NCI-H510A treated with DMSO at 0.1 percent for 48 hours (cell line): Measurements from ENCODE around the gene CMIP.
A peak's percentile ranks its signal among the peaks of the same experiment; 100 is the strongest.

Experiments
- DNase-seq: peaks from one replicate; lab custom pipeline; 2025; lab: John Stamatoyannopoulos, UW

The CMIP gene

GRCh38 chr16:81624760-81625543, 180.3 kb downstream of the CMIP start:
- no peak for DNase-seq

DNA sequence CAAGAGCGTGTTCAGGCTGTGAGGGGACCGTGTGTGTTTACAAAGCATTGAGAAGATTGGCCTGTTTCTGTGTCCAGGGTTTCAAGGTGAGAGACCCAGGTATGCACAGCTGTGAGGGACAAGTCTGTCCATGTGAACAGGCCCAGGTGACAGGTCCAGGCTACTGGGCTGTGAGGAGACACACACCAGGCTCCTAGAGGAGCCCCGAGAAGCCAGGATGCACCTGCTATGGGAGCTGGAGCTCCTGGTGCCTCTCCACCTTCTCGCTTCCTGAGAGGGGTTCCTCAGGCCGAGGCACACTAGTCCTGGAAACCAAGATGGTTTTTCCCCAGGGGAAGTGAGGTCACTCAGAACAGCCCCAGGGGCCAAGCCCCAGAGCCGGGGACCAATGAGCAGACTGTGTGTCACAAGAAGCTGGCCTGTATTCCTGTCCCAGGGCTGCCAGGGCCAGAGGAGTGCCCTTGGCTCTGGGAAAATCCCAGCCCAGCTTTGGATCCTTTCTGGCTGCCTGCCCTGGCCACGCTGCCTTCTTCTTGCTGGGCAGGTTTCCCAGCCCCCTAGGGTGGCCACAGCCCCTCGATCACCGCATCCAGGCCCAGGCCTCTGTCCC, 181.0 kb downstream of the CMIP start:
- DNase-seq = no peak

GRCh38 chr16:81626181-81626674, 181.6 kb downstream of the CMIP start:
- DNase-seq = no peak

- DNase-seq = no peak
These were observed 182.4 kb downstream of the CMIP start for GRCh38 chr16:81627024-81627423.

DNA sequence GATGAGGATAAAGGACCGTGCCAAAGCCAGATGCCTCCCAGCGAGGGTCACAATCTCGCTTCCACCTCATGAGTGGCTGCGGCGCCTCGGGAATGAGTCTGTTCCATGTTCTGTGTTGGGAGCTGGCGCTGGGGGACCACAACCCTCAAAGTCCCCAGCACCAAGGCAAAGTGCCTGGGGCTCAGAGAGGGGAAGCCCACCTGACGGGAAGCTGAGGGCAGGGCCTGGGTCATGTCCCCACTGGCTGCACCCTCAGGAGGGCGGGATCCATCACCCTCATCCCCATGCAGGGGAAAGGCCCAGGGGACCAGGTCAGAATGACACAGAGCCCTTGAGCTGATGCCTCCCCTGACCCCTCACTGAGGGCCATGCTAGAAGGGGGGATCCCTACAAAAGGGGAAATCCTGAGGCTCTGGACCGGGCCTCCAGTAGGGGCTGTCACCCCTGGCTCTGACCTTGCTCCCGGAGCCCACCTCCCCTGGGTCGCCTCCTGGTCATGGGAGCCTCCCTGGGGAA, 183.2 kb downstream of the CMIP start:
- DNase-seq = no peak

DNA sequence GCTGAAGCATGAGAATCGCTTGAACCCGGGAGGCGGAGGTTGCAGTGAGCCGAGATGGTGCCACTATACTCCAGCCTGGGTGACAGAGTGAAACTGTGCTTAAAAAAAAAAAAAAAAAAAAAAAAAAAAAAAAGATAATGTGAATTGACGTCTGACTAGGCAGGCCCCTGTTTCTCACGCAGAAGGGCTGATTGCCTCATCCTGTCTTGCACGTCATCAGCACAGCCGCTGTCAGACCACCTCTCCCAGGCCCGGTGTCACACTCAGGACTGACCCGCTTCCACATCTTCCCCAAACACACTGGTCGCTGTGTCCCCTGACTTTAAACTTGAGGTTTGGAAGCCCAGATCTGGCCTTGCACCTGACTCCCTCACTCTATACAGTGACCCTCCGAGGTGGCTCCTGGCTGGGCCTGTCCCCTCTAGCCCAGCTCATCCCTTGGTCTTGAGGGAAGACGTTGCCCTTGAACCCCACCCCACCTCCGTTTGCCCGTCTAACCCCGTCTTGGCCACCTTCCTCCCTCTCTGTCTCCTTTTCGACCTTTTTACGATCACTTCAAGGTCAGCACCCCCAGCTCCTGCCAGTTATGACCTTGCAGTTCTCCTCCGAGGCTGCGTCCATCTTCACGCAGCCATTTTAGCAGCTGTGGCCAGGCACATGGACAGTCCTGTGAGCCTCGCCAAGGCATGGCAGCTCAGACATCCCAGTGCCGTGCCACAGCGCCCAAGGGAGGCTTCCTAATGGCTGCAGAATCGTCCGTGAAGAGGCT, 184.6 kb downstream of the CMIP start:
- DNase-seq = no peak

DNA sequence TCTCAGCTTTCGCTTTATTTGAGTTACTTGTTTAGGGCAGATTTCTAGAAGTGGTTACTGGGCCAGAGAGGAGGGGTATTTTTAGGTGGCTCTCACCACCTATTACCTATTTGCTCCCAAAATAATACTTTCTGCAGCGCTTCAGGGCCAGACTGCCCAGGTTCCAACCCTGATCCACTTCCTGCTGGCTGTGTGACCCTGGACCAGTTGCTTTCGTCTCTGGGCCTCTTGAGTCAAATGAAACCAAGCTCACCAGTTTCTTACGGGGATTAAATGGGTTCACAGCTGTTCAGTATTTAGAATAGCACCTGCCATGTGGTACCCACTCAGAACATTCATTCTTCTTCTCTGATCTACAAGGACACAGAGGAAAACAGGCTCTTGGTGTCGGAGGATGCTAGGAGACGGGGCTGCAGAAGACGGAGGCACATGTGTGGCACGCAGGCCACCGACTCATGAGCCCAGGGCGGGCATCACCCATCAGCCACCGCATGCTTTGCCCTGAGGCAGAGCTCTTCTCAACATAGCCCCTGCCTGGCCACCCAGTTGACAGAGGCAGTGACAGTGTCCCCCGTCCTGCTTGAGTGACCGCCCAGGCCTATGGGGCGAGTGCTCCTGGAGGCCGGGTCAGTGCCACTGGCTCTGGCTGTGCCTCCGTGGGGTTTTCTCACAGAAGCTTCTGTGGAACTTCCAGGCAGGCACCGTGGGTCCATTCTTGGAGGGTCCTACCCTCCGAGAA, 185.5 kb downstream of the CMIP start:
- no peak for DNase-seq

GRCh38 chr16:81630635-81631031, 186.0 kb downstream of the CMIP start:
- DNase-seq = no peak

GRCh38 chr16:81632392-81633146, 188.0 kb downstream of the CMIP start:
- DNase-seq = no peak

- DNase-seq = no peak
These were observed 188.6 kb downstream of the CMIP start for GRCh38 chr16:81633147-81633619.

DNA sequence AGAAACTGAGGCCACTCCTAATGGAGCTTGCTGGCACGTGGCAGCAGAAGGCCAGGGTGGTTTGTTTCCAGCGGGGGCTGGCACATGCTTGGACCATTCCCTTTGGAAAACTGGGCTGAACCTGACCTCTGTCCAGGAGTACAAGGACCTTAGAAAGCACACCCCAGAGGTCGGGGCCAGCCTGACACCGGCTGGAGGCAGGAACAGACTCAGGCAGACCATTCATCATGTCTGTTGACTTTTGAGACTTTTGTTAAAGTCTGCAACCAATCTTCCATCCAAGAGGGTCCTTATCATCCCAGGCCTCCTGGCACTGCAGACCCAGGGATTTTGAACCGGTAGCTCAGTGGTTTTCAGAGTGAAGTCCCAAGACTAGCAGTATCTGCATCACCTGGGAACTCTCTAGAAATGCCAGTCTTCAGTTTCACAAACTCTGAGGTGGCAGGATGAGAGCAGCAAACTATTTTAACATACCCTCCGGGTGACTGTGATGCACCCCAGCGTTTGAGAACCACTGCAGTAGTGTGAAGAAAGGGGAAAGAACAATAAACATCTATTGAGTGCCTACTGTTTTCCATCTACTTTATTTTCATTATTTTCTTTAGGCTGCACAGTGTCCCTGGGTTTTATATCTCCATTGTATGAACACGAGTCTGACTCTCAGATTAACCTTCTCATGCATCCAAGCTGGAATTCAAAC, 189.2 kb downstream of the CMIP start:
- no peak for DNase-seq

DNA sequence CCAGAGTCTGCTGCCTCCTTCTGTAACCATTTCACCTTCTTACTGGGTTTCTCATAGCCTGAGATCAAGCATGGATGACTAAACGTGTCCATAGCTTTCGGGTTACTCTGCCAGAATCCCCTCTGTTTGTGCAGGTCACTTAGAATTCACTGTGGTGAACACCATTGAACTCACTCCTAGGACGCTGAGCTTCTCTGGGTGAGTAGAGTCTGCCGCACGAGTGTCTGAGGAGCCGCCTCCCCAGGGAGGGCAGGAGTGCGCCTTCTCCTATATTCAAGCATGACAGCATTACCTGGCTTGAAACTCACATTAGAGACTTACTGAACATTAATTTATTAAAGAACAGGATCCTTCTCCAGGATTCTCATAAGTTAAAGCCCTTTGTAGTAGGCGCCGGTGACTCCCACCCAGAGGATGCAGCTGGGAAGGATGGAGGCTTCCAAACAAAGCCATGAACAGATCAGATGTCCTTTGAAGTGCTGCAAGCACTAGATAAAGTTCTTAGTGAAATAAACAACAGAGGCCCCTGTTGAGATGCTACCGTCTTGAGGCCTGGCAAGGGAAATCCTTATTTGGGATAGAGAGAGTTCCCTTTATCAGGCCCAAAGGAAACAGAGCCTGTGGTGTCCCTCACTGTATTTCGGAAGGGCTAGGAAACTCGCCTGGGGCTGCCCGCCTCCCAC, 189.9 kb downstream of the CMIP start:
- DNase-seq = peak; percentile 28

DNA sequence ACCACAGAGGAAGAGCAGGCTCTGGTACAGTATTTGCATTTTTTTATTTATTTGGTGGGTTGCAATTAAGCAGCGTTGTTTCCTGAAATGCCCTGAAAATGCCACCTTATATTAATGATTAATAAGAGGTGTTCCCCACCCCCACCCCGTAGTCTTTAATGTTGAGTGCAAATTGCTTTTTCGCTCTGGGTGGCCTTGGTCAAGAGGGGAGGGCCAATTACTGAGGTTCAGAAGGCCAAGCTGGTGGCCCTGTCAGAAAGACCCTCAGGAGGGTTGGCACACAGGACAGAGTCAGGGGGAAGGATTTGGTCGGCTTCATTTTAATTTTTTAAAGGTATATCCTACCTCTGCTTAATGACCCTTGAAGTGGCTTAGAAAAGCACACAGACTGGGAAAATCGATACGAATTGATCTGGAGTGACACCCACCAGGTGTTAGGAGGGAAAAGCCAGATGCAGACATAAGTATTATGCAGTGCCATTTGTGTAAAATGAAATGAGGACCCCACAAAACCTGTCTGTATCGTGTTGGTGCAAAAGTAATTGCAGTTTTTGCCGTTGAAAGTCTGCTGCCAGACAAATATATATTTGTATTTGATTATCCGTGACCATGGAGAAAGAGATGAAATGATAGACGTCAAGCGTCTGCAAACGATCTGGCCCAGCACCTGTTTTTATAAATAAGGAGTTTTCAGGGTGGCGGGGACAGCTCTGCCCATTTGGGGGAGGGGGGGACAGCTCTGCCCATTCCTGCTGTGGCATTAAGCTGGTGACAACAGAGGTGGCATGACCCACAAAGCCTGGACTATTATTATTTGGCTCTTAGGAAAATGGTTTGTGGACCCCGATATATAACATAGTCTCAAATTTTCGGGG, 190.7 kb downstream of the CMIP start:
- no peak for DNase-seq

DNA sequence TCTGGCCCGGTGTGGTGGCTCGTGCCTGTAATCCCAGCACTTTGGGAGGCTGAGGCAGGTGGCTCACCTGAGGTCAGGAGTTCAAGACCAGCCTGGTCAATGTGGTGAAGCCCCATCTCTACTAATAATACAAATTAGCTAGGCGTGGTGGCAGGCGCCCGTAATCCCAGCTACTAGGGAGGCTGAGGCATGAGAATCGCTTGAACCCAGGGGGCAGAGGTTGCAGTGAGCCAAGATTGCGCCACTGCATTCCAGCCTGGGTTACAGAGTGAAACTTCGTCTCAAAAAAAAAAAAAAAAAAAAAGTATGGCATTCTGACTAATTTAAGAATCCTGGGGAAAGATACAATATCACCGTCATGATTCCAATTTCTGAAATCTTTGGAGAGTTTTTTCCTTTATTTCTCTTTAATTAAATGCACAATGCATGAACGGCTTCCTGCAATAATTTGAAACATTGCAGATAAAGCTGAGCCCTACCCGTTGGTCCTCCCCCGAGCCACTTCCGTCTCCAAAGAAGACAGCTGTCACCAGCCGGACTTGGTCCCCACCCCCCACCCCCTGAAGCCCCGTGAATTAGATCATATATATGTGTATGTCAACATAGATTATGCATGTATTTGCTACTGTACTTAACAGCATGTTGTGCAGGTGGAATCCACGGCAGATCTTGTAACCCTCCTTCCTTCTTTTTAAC, 191.8 kb downstream of the CMIP start:
- DNase-seq = peak; percentile 47

- no peak for DNase-seq
These were observed 193.0 kb downstream of the CMIP start for GRCh38 chr16:81637336-81638235.

- DNase-seq = no peak
These were observed 193.8 kb downstream of the CMIP start for GRCh38 chr16:81638286-81638945.

DNA sequence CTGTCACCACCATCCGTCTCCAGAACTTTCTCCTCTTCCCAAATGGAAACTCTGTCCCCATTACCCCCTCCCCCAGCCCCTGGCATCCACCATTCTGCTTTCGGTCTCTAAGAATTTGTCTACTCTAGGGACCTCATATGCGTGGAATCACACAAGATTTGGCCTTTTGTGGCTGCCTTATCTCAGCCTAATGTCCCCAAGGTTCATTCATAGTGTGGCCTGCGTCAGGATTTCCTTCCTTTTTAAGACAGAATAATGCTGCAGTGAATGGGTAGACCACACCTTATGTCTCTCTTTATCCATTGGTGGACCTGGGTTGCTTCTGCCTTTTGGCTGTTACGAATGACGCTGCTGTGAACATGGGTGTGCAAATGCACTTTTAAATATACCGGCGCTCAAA, 194.7 kb downstream of the CMIP start:
- DNase-seq = no peak
